ENCODE results near the gene IGSF1. TPM values are rescaled to one million over a fixed set of nuclear protein-coding genes. Genes with fewer than 3 reads are reported as not detected.

The IGSF1 gene
- total RNA-seq, 1 donor from 2014 or later: 9.6 TPM

DNA sequence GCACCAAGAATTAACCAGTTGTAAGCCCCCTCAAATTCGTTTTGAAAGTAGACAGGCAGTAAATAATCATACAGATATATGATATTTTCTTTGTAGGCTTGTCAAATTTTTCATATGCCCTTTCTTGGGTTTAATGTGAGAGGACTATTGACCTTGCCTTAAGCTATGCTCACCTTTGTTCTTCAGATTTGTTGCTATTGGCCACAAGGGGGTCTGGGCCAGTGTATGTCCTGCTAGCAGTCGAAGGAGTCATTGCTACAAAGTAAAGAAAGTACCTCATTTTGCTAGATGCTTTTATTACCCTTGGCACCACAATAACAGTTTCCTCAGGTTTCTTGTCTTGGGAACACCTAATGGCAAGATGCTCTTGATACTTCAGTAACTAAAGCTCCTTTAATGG, 51.7 kb downstream of the IGSF1 start:
- no peaks in the 10 kb centered on the region for H3K4me1 ChIP-seq
- Mint-ChIP-seq H3K27me3 (ENCODE audit: insufficient read depth, low read depth) (peaks cover 4% of the 10 kb centered on the region), H3K9me3 (no peaks in the 10 kb centered on the region), H3K36me3 (no peaks in the 10 kb centered on the region), H3K27ac (no peak overlapping the region), H3K4me3 (no peak overlapping the region), H3K4me1 (peaks cover 18% of the 10 kb centered on the region)
- DNase-seq (ENCODE audit: low spot score): no peak
- H3K9me3 ChIP-seq (ENCODE audit: low read depth): no peaks in the 10 kb centered on the region
- H4K20me1 ChIP-seq (ENCODE audit: low read depth): no peaks in the 10 kb centered on the region
- TF ChIP-seq CTCF (IDR thresholded peaks at IDR 0.05) (no peak), EZH2phosphoT487 (IDR thresholded peaks at IDR 0.05) (no peak), EZH2 (IDR thresholded peaks at IDR 0.05) (no peak)
- H3K27ac ChIP-seq: no peak overlapping the region
- no peak overlapping the region for H3K9ac ChIP-seq
- H3K4me2 ChIP-seq: no peak overlapping the region
- H2AFZ ChIP-seq (replicated peaks): no peak overlapping the region
- H3K36me3 ChIP-seq: no peaks in the 10 kb centered on the region
- H3K4me3 ChIP-seq: no peak overlapping the region
- no peaks in the 10 kb centered on the region for H3K79me2 ChIP-seq (ENCODE audit: low read depth)
- H3F3A ChIP-seq (ENCODE audit: low read depth): no peaks in the 10 kb centered on the region
- no peaks in the 10 kb centered on the region for H3K27me3 ChIP-seq

DNA sequence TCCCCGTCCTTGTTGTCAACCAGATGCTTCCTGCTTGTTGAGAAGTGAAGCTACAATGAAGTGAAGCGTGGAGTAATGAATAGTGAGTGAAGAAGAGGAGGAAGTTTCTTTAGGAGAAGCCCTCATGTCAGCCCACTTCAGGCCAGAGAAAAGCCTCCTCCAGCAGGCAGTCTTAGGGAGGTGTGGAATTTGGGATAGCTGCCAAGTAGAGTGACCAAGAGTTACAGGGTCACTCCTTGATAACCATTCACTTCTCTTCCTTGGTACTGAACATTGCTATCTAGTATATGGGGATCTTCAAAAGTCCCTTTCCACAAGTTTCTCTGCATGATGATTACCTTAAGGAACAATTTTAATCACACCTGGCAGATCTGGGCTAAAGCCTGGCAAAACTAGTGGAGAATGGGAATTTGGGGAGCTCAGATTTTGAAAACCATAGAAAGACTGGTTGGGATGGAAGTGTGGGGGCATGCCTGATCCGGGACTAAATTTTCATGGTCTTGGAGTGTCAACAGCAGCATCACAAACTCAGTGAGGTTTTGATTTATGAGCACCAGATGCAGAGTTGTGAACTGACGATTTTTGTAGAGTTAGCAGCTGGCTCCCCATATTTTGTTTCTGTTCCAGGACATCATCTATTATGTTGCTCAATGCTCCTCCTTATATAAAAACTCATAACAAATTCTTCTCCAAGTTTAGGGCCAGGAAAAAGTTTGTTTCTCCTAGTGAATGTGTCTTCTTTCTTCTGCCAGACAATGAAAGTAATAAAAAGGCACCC, 53.1 kb downstream of the IGSF1 start:
- no peaks in the 10 kb centered on the region for H3K36me3 ChIP-seq
- H3K4me2 ChIP-seq: no peak overlapping the region
- Mint-ChIP-seq H3K9me3 (no peaks in the 10 kb centered on the region), H3K36me3 (no peaks in the 10 kb centered on the region), H3K4me3 (no peak overlapping the region), H3K4me1 (peaks cover 18% of the 10 kb centered on the region), H3K27ac (no peak overlapping the region), H3K27me3 (ENCODE audit: insufficient read depth, low read depth) (peaks cover 4% of the 10 kb centered on the region)
- H3K27me3 ChIP-seq: no peaks in the 10 kb centered on the region
- no peak for TF ChIP-seq EZH2phosphoT487 (IDR thresholded peaks at IDR 0.05)
- no peak for TF ChIP-seq EZH2 (IDR thresholded peaks at IDR 0.05)
- TF ChIP-seq CTCF (IDR thresholded peaks at IDR 0.05): no peak
- no peak for DNase-seq (ENCODE audit: low spot score)
- H3K4me1 ChIP-seq: no peaks in the 10 kb centered on the region
- no peak overlapping the region for H3K4me3 ChIP-seq
- no peaks in the 10 kb centered on the region for H4K20me1 ChIP-seq (ENCODE audit: low read depth)
- H3K9ac ChIP-seq: no peak overlapping the region
- no peaks in the 10 kb centered on the region for H3F3A ChIP-seq (ENCODE audit: low read depth)
- H3K9me3 ChIP-seq (ENCODE audit: low read depth): no peaks in the 10 kb centered on the region
- H3K27ac ChIP-seq: no peak overlapping the region
- H2AFZ ChIP-seq (replicated peaks): no peak overlapping the region
- H3K79me2 ChIP-seq (ENCODE audit: low read depth): no peaks in the 10 kb centered on the region

DNA sequence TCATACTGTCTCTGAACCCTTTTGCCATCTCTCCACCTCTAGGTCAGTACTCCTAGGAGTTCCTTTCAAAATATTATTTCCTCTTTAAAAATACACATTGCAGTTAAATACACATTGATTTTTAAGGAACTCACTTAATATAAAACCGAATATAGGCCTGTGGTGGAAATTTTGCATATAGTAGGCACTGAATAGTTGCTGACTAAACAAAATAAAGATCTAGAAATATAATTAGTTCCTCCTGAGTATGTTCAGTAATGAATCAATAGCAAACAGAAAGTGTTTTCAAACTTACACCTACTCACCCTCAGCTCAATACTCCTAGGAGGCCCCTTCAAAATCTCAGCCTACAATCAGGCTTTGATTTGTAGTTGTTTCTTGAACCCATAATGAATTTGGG, 61.5 kb downstream of the IGSF1 start:
- no peak overlapping the region for H3K27ac ChIP-seq
- Mint-ChIP-seq H3K9me3 (no peaks in the 10 kb centered on the region), H3K36me3 (no peaks in the 10 kb centered on the region), H3K4me3 (no peak overlapping the region), H3K27ac (no peak overlapping the region), H3K4me1 (no peaks in the 10 kb centered on the region), H3K27me3 (ENCODE audit: insufficient read depth, low read depth) (no peaks in the 10 kb centered on the region)
- H3K9ac ChIP-seq: no peak overlapping the region
- no peaks in the 10 kb centered on the region for H3K4me1 ChIP-seq
- H3F3A ChIP-seq (ENCODE audit: low read depth): no peaks in the 10 kb centered on the region
- no peak overlapping the region for H3K4me2 ChIP-seq
- no peak for DNase-seq (ENCODE audit: low spot score)
- no peak for TF ChIP-seq EZH2phosphoT487 (IDR thresholded peaks at IDR 0.05)
- no peak for TF ChIP-seq EZH2 (IDR thresholded peaks at IDR 0.05)
- no peak for TF ChIP-seq CTCF (IDR thresholded peaks at IDR 0.05)
- no peaks in the 10 kb centered on the region for H3K36me3 ChIP-seq
- no peaks in the 10 kb centered on the region for H3K79me2 ChIP-seq (ENCODE audit: low read depth)
- no peak overlapping the region for H3K4me3 ChIP-seq
- no peaks in the 10 kb centered on the region for H3K27me3 ChIP-seq
- no peak overlapping the region for H2AFZ ChIP-seq (replicated peaks)
- H4K20me1 ChIP-seq (ENCODE audit: low read depth): no peaks in the 10 kb centered on the region
- H3K9me3 ChIP-seq (ENCODE audit: low read depth): no peaks in the 10 kb centered on the region
